SJSA1 (cell line): ENCODE results near the gene FMN1. TPM values are rescaled to one million over a fixed set of nuclear protein-coding genes. Genes with fewer than 3 reads are reported as not detected.

Source experiments
- DNase-seq, 2 experiments: peaks; one replicate each; pipeline ENCODE4 v3.0.0-alpha.2; 2015 to 2020; ENCODE audit warnings: low spot score in 2 of 2, low read depth in 1 of 2
- H3K27ac ChIP-seq: fragments of 250-450 bp; sonication (Bioruptor Pico); 2 replicates; pipeline ENCODE4 v1.5.1; 2020; ENCODE audit warnings: mild to moderate bottlenecking, moderate library complexity
- H3K27me3 ChIP-seq: fragments of 250-450 bp; sonication (Bioruptor Pico); replicated peaks from 2 replicates; pipeline ENCODE4 v1.5.1; 2020; ENCODE audit warnings: mild to moderate bottlenecking, moderate library complexity
- H3K36me3 ChIP-seq: fragments of 250-450 bp; sonication (Bioruptor Pico); 2 replicates; pipeline ENCODE4 v1.5.1; 2020; ENCODE audit warnings: mild to moderate bottlenecking
- H3K4me1 ChIP-seq: fragments of 250-450 bp; sonication (Bioruptor Pico); replicated peaks from 2 replicates; pipeline ENCODE4 v1.6.1; 2021; ENCODE audit warnings: mild to moderate bottlenecking
- H3K4me3 ChIP-seq: fragments of 250-450 bp; sonication (Bioruptor Pico); 2 replicates; pipeline ENCODE4 v1.5.1; 2020; ENCODE audit warnings: mild to moderate bottlenecking
- H3K9me3 ChIP-seq: fragments of 250-450 bp; sonication (Bioruptor Pico); replicated peaks from 2 replicates; pipeline ENCODE4 v1.5.1; 2020; ENCODE audit warnings: mild to moderate bottlenecking
- total RNA-seq: library from RNA; depleted of rRNA; stranded (reverse); fragments of >200 nt; shearing (Covaris generic); gene quantifications from 2 replicates; pipeline ENCODE4 v1.2.3, GENCODE V29; 2014

Gene FMN1
- total RNA-seq, 1 experiment from 2014 or later, result 2.4 TPM

GRCh38 chr15:33115191-33115861, 79.2 kb downstream of the FMN1 start:
- Histone ChIP-seq H3K4me1 (peaks cover 16% of the 10 kb centered on the region), H3K9me3 (no peaks in the 10 kb centered on the region), H3K4me3 (no peak overlapping the region), H3K36me3 (no peaks in the 10 kb centered on the region), H3K27ac (0 out of 2 replicates have a peak overlapping the region, but pooled peaks have one; percentile 25), H3K27me3 (no peaks in the 10 kb centered on the region)
- DNase-seq, result no peak

GRCh38 chr15:33114374-33114717, 80.2 kb downstream of the FMN1 start:
- Histone ChIP-seq H3K27me3 (no peaks in the 10 kb centered on the region), H3K9me3 (no peaks in the 10 kb centered on the region), H3K4me3 (no peak overlapping the region), H3K4me1 (peaks cover 16% of the 10 kb centered on the region), H3K36me3 (no peaks in the 10 kb centered on the region), H3K27ac (peak overlapping the region; percentile 25)
- DNase-seq, result peak in 1 of 2 experiments; percentile 34

GRCh38 chr15:33113666-33114373, 80.7 kb downstream of the FMN1 start:
- Histone ChIP-seq H3K27me3 (no peaks in the 10 kb centered on the region), H3K9me3 (no peaks in the 10 kb centered on the region), H3K4me3 (no peak overlapping the region), H3K27ac (peak overlapping the region; percentile 15), H3K4me1 (peaks cover 16% of the 10 kb centered on the region), H3K36me3 (no peaks in the 10 kb centered on the region)
- no peak for DNase-seq

- no peak overlapping the region for H3K4me3 ChIP-seq
- no peak for DNase-seq
- no peaks in the 10 kb centered on the region for H3K9me3 ChIP-seq
- no peaks in the 10 kb centered on the region for H3K36me3 ChIP-seq
- no peaks in the 10 kb centered on the region for H3K27me3 ChIP-seq
- no peak overlapping the region for H3K27ac ChIP-seq
- peaks cover 16% of the 10 kb centered on the region for H3K4me1 ChIP-seq
These were observed 81.9 kb downstream of the FMN1 start for GRCh38 chr15:33112541-33113105.

- no peaks in the 10 kb centered on the region for H3K36me3 ChIP-seq
- DNase-seq, result no peak
These were observed 83.5 kb downstream of the FMN1 start for GRCh38 chr15:33111041-33111451.

GRCh38 chr15:33109345-33109744, 85.2 kb downstream of the FMN1 start:
- peaks cover 13% of the 10 kb centered on the region for H3K4me1 ChIP-seq
- no peaks in the 10 kb centered on the region for H3K36me3 ChIP-seq
- H3K9me3 ChIP-seq, result no peaks in the 10 kb centered on the region
- no peak overlapping the region for H3K4me3 ChIP-seq
- DNase-seq, result no peak
- no peak overlapping the region for H3K27ac ChIP-seq
- no peaks in the 10 kb centered on the region for H3K27me3 ChIP-seq

More at GRCh38 chr15:33111041-33111451, 83.5 kb downstream of the FMN1 start:
- Histone ChIP-seq H3K27ac (no peak overlapping the region), H3K4me1 (peaks cover 16% of the 10 kb centered on the region), H3K27me3 (no peaks in the 10 kb centered on the region), H3K4me3 (no peak overlapping the region), H3K9me3 (no peaks in the 10 kb centered on the region)

GRCh38 chr15:33108518-33108917, 86.0 kb downstream of the FMN1 start:
- DNase-seq, result no peak
- Histone ChIP-seq H3K4me1 (peaks cover 11% of the 10 kb centered on the region), H3K9me3 (no peaks in the 10 kb centered on the region), H3K27ac (no peak overlapping the region), H3K27me3 (no peaks in the 10 kb centered on the region), H3K4me3 (no peak overlapping the region), H3K36me3 (no peaks in the 10 kb centered on the region)

- H3K9me3 ChIP-seq, result no peaks in the 10 kb centered on the region
- H3K4me1 ChIP-seq, result peaks cover 11% of the 10 kb centered on the region
- DNase-seq, result no peak
- no peak overlapping the region for H3K4me3 ChIP-seq
- H3K27me3 ChIP-seq, result no peaks in the 10 kb centered on the region
- H3K27ac ChIP-seq, result no peak overlapping the region
- no peaks in the 10 kb centered on the region for H3K36me3 ChIP-seq
These were observed 86.6 kb downstream of the FMN1 start for GRCh38 chr15:33107950-33108349.

GRCh38 chr15:33104212-33104611, 90.3 kb downstream of the FMN1 start:
- Histone ChIP-seq H3K27me3 (no peaks in the 10 kb centered on the region), H3K27ac (peak overlapping the region; percentile 16), H3K36me3 (no peaks in the 10 kb centered on the region), H3K4me3 (no peak overlapping the region), H3K9me3 (no peaks in the 10 kb centered on the region), H3K4me1 (peaks cover 11% of the 10 kb centered on the region)
- peak in 1 of 2 experiments; percentile 26 for DNase-seq

GRCh38 chr15:33101036-33101435, 93.5 kb downstream of the FMN1 start:
- Histone ChIP-seq H3K27me3 (no peaks in the 10 kb centered on the region), H3K9me3 (no peaks in the 10 kb centered on the region), H3K27ac (no peak overlapping the region), H3K4me1 (peaks cover 30% of the 10 kb centered on the region), H3K36me3 (no peaks in the 10 kb centered on the region), H3K4me3 (no peak overlapping the region)
- no peak for DNase-seq

- no peaks in the 10 kb centered on the region for H3K27me3 ChIP-seq
- H3K9me3 ChIP-seq, result no peaks in the 10 kb centered on the region
- no peak overlapping the region for H3K4me3 ChIP-seq
- DNase-seq, result no peak
- H3K4me1 ChIP-seq, result peaks cover 30% of the 10 kb centered on the region
- H3K36me3 ChIP-seq, result no peaks in the 10 kb centered on the region
- H3K27ac ChIP-seq, result no peak overlapping the region
These were observed 94.2 kb downstream of the FMN1 start for GRCh38 chr15:33100314-33100713.

GRCh38 chr15:33099739-33100138, 94.8 kb downstream of the FMN1 start:
- no peak for DNase-seq
- Histone ChIP-seq H3K4me1 (peaks cover 30% of the 10 kb centered on the region), H3K36me3 (no peaks in the 10 kb centered on the region), H3K4me3 (no peak overlapping the region), H3K27me3 (no peaks in the 10 kb centered on the region), H3K27ac (no peak overlapping the region), H3K9me3 (no peaks in the 10 kb centered on the region)

- no peak overlapping the region for H3K27ac ChIP-seq
- no peaks in the 10 kb centered on the region for H3K27me3 ChIP-seq
- H3K4me1 ChIP-seq, result peaks cover 30% of the 10 kb centered on the region
- H3K4me3 ChIP-seq, result no peak overlapping the region
- no peaks in the 10 kb centered on the region for H3K9me3 ChIP-seq
- DNase-seq, result no peak
- no peaks in the 10 kb centered on the region for H3K36me3 ChIP-seq
These were observed 95.3 kb downstream of the FMN1 start for GRCh38 chr15:33099213-33099612.
